Activated naive CD8-positive, alpha-beta T cell treated with anti-CD3 and anti-CD28 coated beads, Interleukin-2, amount 50 U/mL, for 24 hours (primary cell): Measurements from ENCODE around the gene ROCK2.

Experiments
- ATAC-seq: fragments of 150-1000 bp; cut with Tn5 transposase; one replicate; pipeline ENCODE4 v1.10.0; 2021
- DNase-seq: peaks from one replicate; pipeline ENCODE4 v3.0.0; 2021
- H3K27ac Mint-ChIP-seq: one replicate; pipeline ENCODE4 v1.8.0; 2021; ENCODE audit warnings: mild to moderate bottlenecking, mixed read lengths
- H3K27me3 Mint-ChIP-seq: one replicate; pipeline ENCODE4 v1.8.0; 2021; ENCODE audit warnings: mixed read lengths
- H3K36me3 Mint-ChIP-seq: one replicate; pipeline ENCODE4 v1.8.0; 2021; ENCODE audit warnings: low read depth, mixed read lengths
- H3K4me1 Mint-ChIP-seq: one replicate; pipeline ENCODE4 v1.8.0; 2021; ENCODE audit warnings: mixed read lengths
- H3K4me3 Mint-ChIP-seq: one replicate; pipeline ENCODE4 v1.8.0; 2021; ENCODE audit warnings: mild to moderate bottlenecking, moderate library complexity, mixed read lengths
- H3K9me3 Mint-ChIP-seq: one replicate; pipeline ENCODE4 v1.8.0; 2021; ENCODE audit warnings: mixed read lengths

Gene ROCK2

DNA sequence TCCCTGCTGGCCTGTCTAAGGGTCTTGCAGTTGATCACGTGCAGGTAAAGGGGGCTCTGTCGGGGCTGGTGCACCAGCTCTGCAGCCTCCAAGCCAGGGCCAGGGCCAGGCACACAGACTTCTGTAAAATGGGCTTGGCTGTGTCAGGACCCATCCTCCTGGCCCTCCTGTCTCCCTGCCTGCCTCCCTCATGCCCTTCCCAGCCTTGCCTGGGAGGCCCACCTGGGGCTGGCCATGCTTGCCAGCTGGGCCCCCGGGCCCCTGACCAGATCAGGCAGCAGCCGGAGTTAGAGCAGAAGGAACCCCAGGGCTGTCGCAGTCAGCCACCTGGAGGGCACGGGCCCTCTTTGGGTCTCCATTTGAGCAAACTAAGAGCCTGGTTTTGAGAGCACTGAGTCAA lies 187.1 kb downstream of the ROCK2 start:
- DNase-seq (no peak), ATAC-seq (no peak)
- no peaks in the 10 kb centered on the region for H3K36me3 Mint-ChIP-seq
- no peaks in the 10 kb centered on the region for H3K9me3 Mint-ChIP-seq
- peaks cover 22% of the 10 kb centered on the region for H3K4me1 Mint-ChIP-seq
- H3K27ac Mint-ChIP-seq = no peak overlapping the region
- no peak overlapping the region for H3K4me3 Mint-ChIP-seq
- H3K27me3 Mint-ChIP-seq = no peaks in the 10 kb centered on the region

DNA sequence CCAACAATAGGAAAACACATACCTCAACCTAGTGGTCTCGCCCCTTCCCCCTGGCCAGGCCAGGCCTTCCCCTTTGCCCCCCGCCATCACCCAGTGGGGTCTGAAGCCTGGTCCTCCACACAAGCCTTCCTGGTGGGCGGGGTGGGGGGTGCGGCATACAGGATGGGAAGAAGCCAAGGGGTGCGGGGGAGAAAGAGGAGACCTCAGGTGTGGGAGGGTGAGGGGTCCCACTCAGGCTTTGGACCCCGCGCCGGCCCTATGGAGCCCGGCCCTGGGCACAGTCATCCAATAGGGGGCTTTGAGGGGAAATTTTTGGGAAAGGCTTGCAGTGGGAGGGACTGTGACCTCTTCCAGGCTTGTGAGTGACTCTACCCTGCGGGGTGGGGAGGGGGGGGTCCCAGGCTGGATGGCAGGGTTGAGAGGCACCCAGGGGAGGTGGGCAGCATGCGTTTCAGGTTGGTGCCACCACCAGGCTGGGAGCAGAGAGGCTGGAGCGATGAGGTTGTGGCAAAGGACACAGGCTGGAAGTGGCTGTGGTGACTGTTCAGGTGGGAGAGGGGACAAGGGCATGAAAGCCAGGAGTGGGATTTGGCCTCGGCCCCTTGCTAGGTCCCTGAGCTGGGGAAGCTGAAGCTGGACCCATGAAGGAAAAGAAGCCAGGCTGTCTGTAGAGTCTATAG lies 187.9 kb downstream of the ROCK2 start:
- Mint-ChIP-seq H3K27me3 (no peaks in the 10 kb centered on the region), H3K27ac (no peak overlapping the region), H3K9me3 (no peaks in the 10 kb centered on the region), H3K36me3 (no peaks in the 10 kb centered on the region), H3K4me1 (peaks cover 22% of the 10 kb centered on the region), H3K4me3 (peak overlapping the region; percentile 76)
- ATAC-seq (no peak), DNase-seq (no peak)

DNA sequence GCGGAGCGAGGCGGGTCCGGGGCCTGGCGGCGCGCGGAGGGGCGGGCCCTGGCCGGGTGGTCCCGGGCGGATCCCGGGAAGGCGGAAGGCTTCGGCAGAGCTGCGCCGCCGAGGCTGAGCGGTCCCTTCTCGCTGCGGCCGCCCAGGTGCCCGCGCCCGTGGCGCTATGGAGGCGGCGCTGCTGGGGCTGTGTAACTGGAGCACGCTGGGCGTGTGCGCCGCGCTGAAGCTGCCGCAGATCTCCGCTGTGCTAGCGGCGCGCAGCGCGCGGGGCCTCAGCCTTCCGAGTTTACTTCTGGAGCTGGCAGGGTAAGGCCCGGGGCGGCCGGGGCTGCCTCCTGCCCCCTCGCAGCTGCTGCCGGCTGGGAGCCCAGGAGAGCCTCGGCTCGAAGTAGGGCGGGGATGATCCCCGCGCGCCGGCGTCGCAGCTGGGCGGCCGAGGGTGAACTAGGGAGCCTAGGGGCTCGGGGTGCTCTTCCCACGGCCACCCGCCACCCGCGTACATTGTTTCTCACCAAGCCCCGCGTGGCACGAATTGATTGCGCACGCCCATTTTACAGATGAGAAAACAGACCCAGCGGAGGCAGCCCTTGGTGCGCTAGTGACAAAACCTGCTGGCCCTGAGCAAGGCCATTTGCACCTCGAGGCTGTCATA lies 188.9 kb downstream of the ROCK2 start, which contains the start of gene SLC66A3:
Gene SLC66A3, plus strand, starts transcription at position 87 of the 655 bp plus-strand sequence. Its CDS starts 80 bp downstream, at position 167.
- Mint-ChIP-seq H3K9me3 (no peaks in the 10 kb centered on the region), H3K27ac (peak within 1 kb of the TSS; percentile 70), H3K27me3 (no peaks in the 10 kb centered on the region), H3K4me1 (peaks cover 14% of the 10 kb centered on the region), H3K4me3 (peak within 1 kb of the TSS; percentile 79), H3K36me3 (no peaks in the 10 kb centered on the region)
- DNase-seq (no peak), ATAC-seq (peak; percentile 79)

DNA sequence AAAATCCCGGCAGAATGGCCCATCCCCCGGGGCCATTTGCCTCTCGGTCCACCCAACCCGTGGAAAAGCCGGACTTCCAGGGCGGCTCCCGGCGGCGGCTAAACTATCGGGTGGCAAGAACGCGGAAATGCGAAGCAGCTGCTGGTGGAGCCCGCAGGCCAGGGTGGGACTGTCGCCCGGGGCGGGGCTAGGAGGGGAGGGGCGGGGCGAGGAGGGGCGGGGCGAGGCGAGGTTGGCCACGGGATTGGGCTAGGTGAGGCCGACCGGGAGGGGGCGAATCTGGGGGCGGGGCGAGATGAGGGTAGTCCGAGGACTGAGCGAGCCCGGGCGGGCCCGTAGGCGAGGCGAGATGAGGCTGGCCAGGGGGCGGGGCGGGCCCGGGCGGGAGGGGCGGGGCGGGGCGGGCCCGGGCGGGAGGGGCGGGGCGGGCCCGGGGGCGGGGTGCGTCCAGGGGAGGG lies 189.5 kb downstream of the ROCK2 start:
- peak; percentile 92 for ATAC-seq
- Mint-ChIP-seq H3K9me3 (no peaks in the 10 kb centered on the region), H3K4me3 (peak overlapping the region; percentile 79), H3K4me1 (peaks cover 10% of the 10 kb centered on the region), H3K27ac (peak overlapping the region; percentile 70), H3K36me3 (no peaks in the 10 kb centered on the region), H3K27me3 (no peaks in the 10 kb centered on the region)
- peak; percentile 98 for DNase-seq

DNA sequence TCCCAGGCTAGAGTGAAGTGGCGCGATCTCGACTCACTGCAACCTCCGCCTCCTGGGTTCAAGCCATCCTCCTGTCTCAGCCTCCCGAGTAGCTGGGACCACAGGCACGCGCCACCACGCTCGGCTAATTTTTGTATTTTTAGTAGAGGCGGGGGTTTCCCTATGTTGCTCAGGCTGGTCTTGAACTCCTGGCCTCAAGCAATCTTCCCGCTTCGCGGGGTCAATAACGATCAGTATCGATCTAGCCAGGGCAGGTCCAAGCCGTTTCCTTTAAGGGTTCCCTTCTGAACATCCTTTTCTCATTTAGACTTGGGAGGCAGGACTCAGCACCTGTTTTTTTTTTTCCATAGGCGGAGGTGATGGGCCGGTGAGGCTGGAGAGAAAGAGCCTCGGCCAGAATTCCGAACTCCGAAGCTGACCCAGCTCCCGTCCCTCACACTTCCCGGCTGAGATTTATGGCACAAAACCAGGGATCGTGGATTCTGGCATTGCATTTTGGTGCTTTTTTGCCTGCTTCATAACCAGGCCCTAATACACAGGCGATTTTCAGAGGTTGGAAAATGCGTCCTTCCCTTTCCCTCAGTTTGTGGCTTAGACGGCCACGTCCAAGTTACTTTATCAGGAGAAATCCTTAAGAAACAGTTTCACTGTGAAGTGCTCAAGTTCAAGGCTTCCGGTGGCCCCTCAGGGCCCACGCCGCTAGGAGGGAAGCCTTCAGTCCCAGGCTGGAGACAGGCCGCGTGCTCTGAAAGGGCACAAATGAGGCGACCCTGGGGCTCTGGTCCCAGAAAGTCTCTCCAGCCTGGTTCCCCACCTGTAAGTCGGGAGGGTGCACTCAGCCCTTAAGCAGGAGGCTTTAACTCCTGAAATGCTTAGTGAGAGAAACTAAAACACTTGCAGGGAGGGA lies 190.2 kb downstream of the ROCK2 start:
- ATAC-seq (peak; percentile 13), DNase-seq (peak; percentile 24)
- H3K27me3 Mint-ChIP-seq = no peaks in the 10 kb centered on the region
- H3K36me3 Mint-ChIP-seq = no peaks in the 10 kb centered on the region
- H3K27ac Mint-ChIP-seq = peak overlapping the region; percentile 70
- peaks cover 10% of the 10 kb centered on the region for H3K4me1 Mint-ChIP-seq
- H3K9me3 Mint-ChIP-seq = no peaks in the 10 kb centered on the region
- H3K4me3 Mint-ChIP-seq = peak overlapping the region; percentile 79

DNA sequence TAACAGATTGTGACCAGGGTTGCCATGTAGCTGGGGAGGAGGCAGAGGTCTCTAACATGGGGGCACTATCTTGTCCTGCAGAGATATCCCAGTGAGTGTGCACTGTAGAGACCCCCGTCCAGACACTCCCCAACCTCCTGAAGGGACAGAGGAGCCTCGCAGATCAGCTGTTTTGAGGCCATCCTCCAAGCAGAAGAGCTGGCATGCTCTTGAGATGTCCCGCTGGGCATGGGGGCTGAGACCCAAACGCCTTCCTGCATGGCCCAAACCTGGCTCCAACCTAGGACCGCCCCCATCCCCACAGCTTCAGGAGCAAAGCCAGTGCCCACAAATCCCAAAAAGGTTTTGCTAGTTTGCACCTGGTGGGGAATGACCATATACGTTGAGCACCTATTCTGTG lies 191.8 kb downstream of the ROCK2 start:
- ATAC-seq (no peak), DNase-seq (no peak)
- H3K27ac Mint-ChIP-seq = no peak overlapping the region
- H3K4me1 Mint-ChIP-seq = peaks cover 10% of the 10 kb centered on the region
- H3K36me3 Mint-ChIP-seq = no peaks in the 10 kb centered on the region
- no peaks in the 10 kb centered on the region for H3K27me3 Mint-ChIP-seq
- no peaks in the 10 kb centered on the region for H3K9me3 Mint-ChIP-seq
- no peak overlapping the region for H3K4me3 Mint-ChIP-seq

DNA sequence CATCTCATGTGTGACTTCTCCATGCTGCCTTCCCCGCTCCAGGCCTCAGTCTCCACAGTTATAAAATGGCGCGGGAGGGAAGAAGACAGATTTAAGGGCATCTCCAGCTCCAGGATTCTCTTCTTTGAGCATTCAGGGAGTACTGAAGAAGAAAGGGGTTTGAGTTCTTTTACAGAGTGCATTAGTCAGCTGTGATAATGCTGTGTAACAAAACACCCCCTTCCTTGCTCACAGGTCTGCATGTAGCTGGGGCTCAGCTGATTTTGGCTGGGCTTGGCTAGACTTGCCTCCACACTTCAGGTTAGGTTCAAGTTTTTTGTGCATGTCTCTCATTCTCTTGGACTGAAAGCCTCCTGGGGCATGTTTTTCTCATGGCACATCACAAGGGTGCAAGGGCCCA lies 197.2 kb downstream of the ROCK2 start:
- no peaks in the 10 kb centered on the region for H3K9me3 Mint-ChIP-seq
- no peak overlapping the region for H3K27ac Mint-ChIP-seq
- no peak for ATAC-seq
- H3K27me3 Mint-ChIP-seq = no peaks in the 10 kb centered on the region
- H3K36me3 Mint-ChIP-seq = no peaks in the 10 kb centered on the region
- no peak for DNase-seq
- H3K4me1 Mint-ChIP-seq = no peaks in the 10 kb centered on the region
- H3K4me3 Mint-ChIP-seq = no peak overlapping the region

DNA sequence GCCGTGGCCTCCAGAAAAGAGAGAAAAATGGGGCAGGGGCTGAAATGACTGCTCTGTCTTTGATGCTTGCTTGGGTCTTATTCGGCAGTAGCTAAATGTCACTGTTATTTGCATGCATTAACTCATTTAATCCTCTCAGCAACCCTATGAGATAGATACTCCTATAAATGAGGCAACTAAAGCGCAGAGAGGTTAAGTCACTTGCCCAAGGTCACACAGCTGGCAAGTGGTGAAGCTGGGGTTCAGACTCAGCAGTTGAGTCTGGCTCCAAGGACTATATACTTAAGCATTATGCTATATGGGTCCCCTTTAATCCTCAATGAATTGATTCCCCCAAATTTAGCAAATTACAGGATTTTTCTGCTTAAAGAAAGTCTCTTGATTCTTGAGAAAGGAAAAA lies 198.4 kb downstream of the ROCK2 start:
- H3K27me3 Mint-ChIP-seq = peaks cover 3% of the 10 kb centered on the region
- ATAC-seq = no peak
- no peaks in the 10 kb centered on the region for H3K4me1 Mint-ChIP-seq
- no peak overlapping the region for H3K4me3 Mint-ChIP-seq
- no peak for DNase-seq
- no peaks in the 10 kb centered on the region for H3K36me3 Mint-ChIP-seq
- H3K27ac Mint-ChIP-seq = no peak overlapping the region
- no peaks in the 10 kb centered on the region for H3K9me3 Mint-ChIP-seq

DNA sequence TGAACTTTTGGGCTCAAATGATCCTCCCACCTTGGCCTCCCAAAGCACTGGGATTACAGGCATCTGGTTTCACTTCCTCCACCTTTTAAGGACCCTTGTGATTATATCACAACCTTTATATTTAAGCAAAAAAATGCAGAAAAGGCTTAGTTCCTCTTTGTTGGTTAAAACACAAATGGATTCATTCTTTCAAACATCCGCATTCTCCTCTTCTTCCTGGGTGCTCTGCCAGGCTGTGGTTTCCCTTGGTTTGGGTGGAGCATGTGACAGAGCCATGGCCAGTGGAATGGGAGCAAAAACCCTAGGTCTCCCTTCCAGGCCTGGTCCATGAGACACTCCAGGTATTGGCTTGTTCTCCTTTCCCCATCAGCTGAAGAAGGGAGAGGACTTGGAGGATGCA lies 199.1 kb downstream of the ROCK2 start:
- H3K27me3 Mint-ChIP-seq = peaks cover 3% of the 10 kb centered on the region
- no peaks in the 10 kb centered on the region for H3K9me3 Mint-ChIP-seq
- H3K36me3 Mint-ChIP-seq = no peaks in the 10 kb centered on the region
- ATAC-seq (no peak), DNase-seq (no peak)
- no peaks in the 10 kb centered on the region for H3K4me1 Mint-ChIP-seq
- no peak overlapping the region for H3K27ac Mint-ChIP-seq
- no peak overlapping the region for H3K4me3 Mint-ChIP-seq

DNA sequence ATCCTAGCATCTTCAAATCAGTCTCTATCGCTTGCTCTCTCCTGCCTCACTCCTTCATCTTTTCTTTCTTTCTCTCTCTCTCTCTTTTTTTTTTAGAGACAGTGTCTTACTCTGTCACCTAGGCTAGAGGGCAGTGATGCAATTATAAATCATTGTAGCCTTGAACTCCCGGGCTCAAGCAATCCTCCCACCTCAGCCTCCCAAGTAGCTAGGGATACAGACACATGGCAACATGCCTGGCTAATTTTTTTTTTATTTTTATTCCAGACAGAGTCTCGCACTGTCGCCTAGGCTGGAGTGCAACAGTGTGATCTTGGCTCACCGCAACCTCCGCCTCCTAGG lies 199.7 kb downstream of the ROCK2 start:
- Mint-ChIP-seq H3K27me3 (peaks cover 3% of the 10 kb centered on the region), H3K27ac (no peak overlapping the region), H3K4me3 (no peak overlapping the region), H3K36me3 (no peaks in the 10 kb centered on the region), H3K9me3 (no peaks in the 10 kb centered on the region), H3K4me1 (no peaks in the 10 kb centered on the region)
- ATAC-seq (no peak), DNase-seq (no peak)

DNA sequence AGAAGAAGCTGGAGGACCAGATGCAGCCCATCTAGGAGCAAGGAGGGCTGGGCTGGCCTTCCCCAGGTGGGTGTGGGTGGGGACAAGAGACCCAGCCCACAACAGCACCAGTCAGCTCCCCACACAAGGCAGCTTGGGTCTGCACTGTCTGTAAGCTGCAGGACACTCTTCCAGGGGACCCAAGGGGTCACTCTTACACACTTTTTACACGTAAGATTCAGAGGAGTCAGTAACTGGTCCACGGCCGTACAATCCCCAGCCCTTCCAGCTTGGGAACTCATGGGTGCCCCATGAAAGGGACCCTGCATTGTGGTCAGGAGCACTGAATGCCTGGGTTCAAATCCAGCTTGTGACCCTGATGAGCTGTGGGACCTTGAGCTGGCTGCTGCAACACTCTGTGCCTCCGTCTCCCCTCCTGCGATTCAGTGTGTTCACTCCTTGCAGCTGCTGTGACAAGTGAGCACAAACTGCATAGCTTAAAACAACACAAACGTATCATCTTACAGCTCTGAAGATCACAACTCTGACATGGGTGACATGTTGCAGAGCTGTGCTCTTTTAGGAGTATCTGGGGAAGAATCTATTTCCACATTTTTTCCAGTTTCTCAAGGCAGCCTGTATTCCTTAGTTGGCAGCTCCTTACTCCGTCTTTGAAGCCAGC lies 200.2 kb downstream of the ROCK2 start:
- no peaks in the 10 kb centered on the region for H3K36me3 Mint-ChIP-seq
- H3K4me3 Mint-ChIP-seq = no peak overlapping the region
- no peak for ATAC-seq
- no peaks in the 10 kb centered on the region for H3K4me1 Mint-ChIP-seq
- DNase-seq = no peak
- H3K27me3 Mint-ChIP-seq = peaks cover 3% of the 10 kb centered on the region
- no peak overlapping the region for H3K27ac Mint-ChIP-seq
- no peaks in the 10 kb centered on the region for H3K9me3 Mint-ChIP-seq

DNA sequence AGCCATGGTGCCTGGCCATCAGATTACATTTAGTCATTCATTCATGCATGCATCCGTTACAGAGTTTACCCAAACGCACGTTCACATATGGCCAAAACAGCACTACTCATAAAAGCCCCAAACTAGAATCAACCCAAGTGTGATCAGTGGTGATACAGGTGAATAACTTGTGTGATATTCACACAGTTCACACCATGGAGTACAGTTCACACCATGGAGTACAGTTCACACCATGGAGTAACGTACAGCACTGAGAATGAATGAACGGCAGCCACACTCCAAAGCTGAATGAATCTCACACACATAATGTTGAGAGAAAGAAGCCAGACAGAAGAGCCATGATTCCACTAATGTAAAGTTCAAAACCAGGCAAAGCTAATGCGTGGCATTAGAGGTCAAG lies 201.4 kb downstream of the ROCK2 start:
- ATAC-seq = no peak
- Mint-ChIP-seq H3K27me3 (peaks cover 5% of the 10 kb centered on the region), H3K4me3 (no peak overlapping the region), H3K9me3 (no peaks in the 10 kb centered on the region), H3K4me1 (no peaks in the 10 kb centered on the region), H3K27ac (no peak overlapping the region), H3K36me3 (no peaks in the 10 kb centered on the region)
- no peak for DNase-seq

DNA sequence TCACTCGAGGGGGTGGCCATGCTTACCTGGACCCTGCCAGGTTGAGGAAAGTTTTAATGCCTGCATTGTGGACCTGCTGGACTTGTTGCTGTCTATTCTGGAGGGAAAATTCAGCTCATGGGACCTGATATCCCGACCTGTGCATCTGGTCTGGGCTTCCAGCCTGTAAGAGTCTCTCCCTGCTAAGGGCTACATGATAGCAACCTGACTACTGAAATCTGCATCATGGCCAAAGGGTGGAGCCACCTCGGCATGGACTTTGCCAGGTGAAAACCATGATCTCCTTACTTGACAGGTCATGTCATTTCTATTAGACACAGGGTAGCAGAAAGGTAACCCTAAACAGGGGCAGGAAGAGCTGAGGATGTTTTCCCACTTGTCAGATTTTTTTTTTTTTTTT lies 202.1 kb downstream of the ROCK2 start:
- no peak for DNase-seq
- H3K27me3 Mint-ChIP-seq = peaks cover 5% of the 10 kb centered on the region
- H3K4me3 Mint-ChIP-seq = no peak overlapping the region
- H3K9me3 Mint-ChIP-seq = no peaks in the 10 kb centered on the region
- H3K36me3 Mint-ChIP-seq = no peaks in the 10 kb centered on the region
- H3K4me1 Mint-ChIP-seq = no peaks in the 10 kb centered on the region
- no peak for ATAC-seq
- H3K27ac Mint-ChIP-seq = no peak overlapping the region

DNA sequence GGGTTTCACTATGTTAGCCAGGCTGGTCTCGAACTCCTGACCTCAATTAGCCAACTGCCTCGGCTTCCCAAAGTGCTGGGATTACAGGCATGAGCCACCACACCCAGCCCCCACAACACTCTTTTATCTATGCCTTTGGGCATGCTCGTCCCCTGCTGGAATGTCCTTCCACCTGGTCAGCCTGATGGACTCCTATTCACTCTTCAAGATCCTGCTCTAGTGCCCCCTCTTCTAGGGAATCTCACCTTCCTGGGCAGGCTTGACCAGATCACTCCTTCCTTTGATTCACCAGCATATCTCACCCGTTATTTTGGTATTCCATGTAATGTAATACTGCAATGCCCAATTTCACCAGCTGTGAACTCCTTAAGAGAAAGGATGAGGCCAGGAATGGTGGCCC lies 203.1 kb downstream of the ROCK2 start:
- H3K36me3 Mint-ChIP-seq = no peaks in the 10 kb centered on the region
- peaks cover 7% of the 10 kb centered on the region for H3K27me3 Mint-ChIP-seq
- no peak overlapping the region for H3K4me3 Mint-ChIP-seq
- H3K4me1 Mint-ChIP-seq = no peaks in the 10 kb centered on the region
- no peak for ATAC-seq
- H3K9me3 Mint-ChIP-seq = no peaks in the 10 kb centered on the region
- H3K27ac Mint-ChIP-seq = no peak overlapping the region
- DNase-seq = no peak
